Neural cell (in vitro differentiated cells): ENCODE data around the gene LMAN2L. TPM values are rescaled to one million over a fixed set of nuclear protein-coding genes. Genes with fewer than 3 reads are reported as not detected.

Experiments used
- H2AFZ ChIP-seq: fragments of 200-600, 300-800 bp; sonication (generic), shearing (Covaris generic); 2 replicates; pipeline ENCODE4 v1.6.0; 2014; ENCODE audit warnings: low read depth, mild to moderate bottlenecking, antibody characterized with exemption, low read length, moderate library complexity
- H3F3A ChIP-seq: fragments of 200-600 bp; shearing (Covaris generic); 2 replicates; pipeline ENCODE4 v1.6.1; 2016; ENCODE audit warnings: mild to moderate bottlenecking, moderate library complexity, mixed read lengths, antibody characterized with exemption, low read length; ENCODE audit not compliant: insufficient read depth, poor library complexity, severe bottlenecking
- H3K27ac ChIP-seq: fragments of 200-600, 300-800 bp; sonication (generic), shearing (Covaris generic); 2 replicates; pipeline ENCODE4 v1.5.1; 2014; ENCODE audit warnings: mild to moderate bottlenecking, low read length, moderate library complexity
- H3K27me3 ChIP-seq: fragments of 300-800, 200-600 bp; sonication (generic), shearing (Covaris generic); 2 replicates; pipeline ENCODE4 v1.6.0; 2014; ENCODE audit warnings: mild to moderate bottlenecking, low read depth, low read length, moderate library complexity; ENCODE audit not compliant: insufficient read depth
- H3K36me3 ChIP-seq: fragments of 300-800, 200-600 bp; sonication (generic), shearing (Covaris generic); 2 replicates; pipeline ENCODE4 v1.5.1; 2014; ENCODE audit warnings: mild to moderate bottlenecking, antibody characterized with exemption, low read length, moderate library complexity; ENCODE audit not compliant: insufficient read depth
- H3K4me2 ChIP-seq: fragments of 300-800, 200-600 bp; sonication (generic), shearing (Covaris generic); 2 replicates; pipeline ENCODE4 v1.6.0; 2014; ENCODE audit warnings: mild to moderate bottlenecking, low read length
- H3K4me3 ChIP-seq: fragments of 300-800, 200-600 bp; sonication (generic), shearing (Covaris generic); 2 replicates; pipeline ENCODE4 v1.5.1; 2014; ENCODE audit warnings: mild to moderate bottlenecking, low read length, moderate library complexity
- H3K79me2 ChIP-seq: fragments of 200-600 bp; shearing (Covaris generic); replicated peaks from 2 replicates; pipeline ENCODE4 v1.6.0; 2014; ENCODE audit warnings: mild to moderate bottlenecking, low read length, moderate library complexity; ENCODE audit not compliant: insufficient read depth
- H3K9ac ChIP-seq: fragments of 300-800, 200-600 bp; sonication (generic), shearing (Covaris generic); 2 replicates; pipeline ENCODE4 v1.6.1; 2016; ENCODE audit warnings: mild to moderate bottlenecking, low read length, mixed read lengths
- H3K9me2 ChIP-seq: fragments of 200-600 bp; shearing (Covaris generic); 2 replicates; pipeline ENCODE4 v1.6.1; 2016; ENCODE audit warnings: mild to moderate bottlenecking, low read length, mixed read lengths; ENCODE audit not compliant: insufficient read depth
- H3K9me3 ChIP-seq: fragments of 200-600, 300-800 bp; sonication (generic), shearing (Covaris generic); 2 replicates; pipeline ENCODE4 v1.6.1; 2016; ENCODE audit warnings: mild to moderate bottlenecking, mixed run types, low read length, moderate library complexity, mixed read lengths
- H4K20me1 ChIP-seq: fragments of 200-600 bp; shearing (Covaris generic); 2 replicates; pipeline ENCODE4 v1.6.1; 2016; ENCODE audit warnings: mild to moderate bottlenecking, mixed run types; ENCODE audit not compliant: insufficient read depth
- CTCF ChIP-seq: fragments of 450-650 bp; IDR thresholded peaks from 2 replicates; pipeline ENCODE4 v1.5.1; 2014; ENCODE audit warnings: antibody characterized with exemption, mild to moderate bottlenecking, moderate library complexity; ENCODE audit not compliant: poor library complexity, severe bottlenecking
- EP300 ChIP-seq: fragments of 450-650 bp; conservative IDR thresholded peaks from 2 replicates; pipeline ENCODE4 v1.6.1; 2014; ENCODE audit warnings: antibody characterized with exemption, mild to moderate bottlenecking, moderate library complexity; ENCODE audit not compliant: poor library complexity, severe bottlenecking
- EZH2 ChIP-seq: fragments of 200-600, 300-800 bp; shearing (Covaris generic), sonication (generic); IDR thresholded peaks from 2 replicates; pipeline ENCODE4 v1.6.1; 2014; ENCODE audit warnings: antibody characterized with exemption, low read length, borderline replicate concordance, mild to moderate bottlenecking; ENCODE audit not compliant: insufficient read depth, poor library complexity, severe bottlenecking
- MXI1 ChIP-seq: fragments of 450-650 bp; conservative IDR thresholded peaks from 2 replicates; pipeline ENCODE4 v1.6.1; 2014; ENCODE audit warnings: antibody characterized with exemption, mild to moderate bottlenecking; ENCODE audit not compliant: poor library complexity, severe bottlenecking
- POLR2AphosphoS5 ChIP-seq: IDR thresholded peaks from 2 replicates; pipeline ENCODE4 v1.6.1; 2012
- RAD21 ChIP-seq: fragments of 450-650 bp; conservative IDR thresholded peaks from 2 replicates; pipeline ENCODE4 v1.6.1; 2014; ENCODE audit warnings: antibody characterized with exemption, mild to moderate bottlenecking, moderate library complexity
- REST ChIP-seq: IDR thresholded peaks from 2 replicates; pipeline ENCODE4 v1.6.1; 2012; ENCODE audit warnings: borderline replicate concordance
- SMC3 ChIP-seq: fragments of 450-650 bp; conservative IDR thresholded peaks from 2 replicates; pipeline ENCODE4 v1.6.1; 2014; ENCODE audit warnings: antibody characterized with exemption, mild to moderate bottlenecking, moderate library complexity; ENCODE audit not compliant: poor library complexity
- TAF1 ChIP-seq: IDR thresholded peaks from 2 replicates; pipeline ENCODE4 v1.6.1; 2012; ENCODE audit warnings: low read depth
- polyA plus RNA-seq: library from polyadenylated mRNA; depleted of rRNA; stranded (reverse); fragments of >200 nt; gene quantifications from 2 replicates; pipeline ENCODE4 v1.2.3, GENCODE V29; 2014

Gene LMAN2L
- polyA plus RNA-seq, 1 donor from 2014 or later = 41.3 TPM

DNA sequence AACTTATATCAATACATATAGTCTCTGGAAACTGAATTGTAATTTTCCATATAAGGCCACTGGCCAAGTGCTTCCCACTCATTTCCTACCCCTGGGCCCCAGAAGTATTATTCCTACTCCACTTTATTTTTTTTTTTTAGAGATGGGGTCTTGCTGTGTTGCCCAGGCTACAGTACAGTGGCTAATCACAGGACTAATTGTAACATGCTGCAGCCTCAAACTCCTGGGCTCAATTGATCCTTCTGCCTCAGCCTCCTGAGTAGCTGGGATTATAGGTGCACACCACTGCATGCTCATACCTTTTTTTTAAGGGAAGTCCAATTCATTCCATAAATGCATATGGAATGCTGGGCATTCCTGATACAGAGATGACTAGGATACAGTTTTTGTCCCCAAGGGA lies 14.5 kb upstream of the LMAN2L start:
- no peak overlapping the region for H3K27ac ChIP-seq
- H3K9me3 ChIP-seq = no peaks in the 10 kb centered on the region
- H3K9me2 ChIP-seq = no peaks in the 10 kb centered on the region
- TF ChIP-seq RAD21 (no peak), TAF1 (no peak), SMC3 (no peak), EZH2 (no peak), POLR2AphosphoS5 (no peak), REST (no peak), EP300 (no peak), CTCF (no peak), MXI1 (no peak)
- no peak overlapping the region for H3K4me3 ChIP-seq
- H3K9ac ChIP-seq = no peak overlapping the region
- no peaks in the 10 kb centered on the region for H3K27me3 ChIP-seq
- no peaks in the 10 kb centered on the region for H4K20me1 ChIP-seq
- H3K79me2 ChIP-seq = no peaks in the 10 kb centered on the region
- H2AFZ ChIP-seq = no peak overlapping the region
- no peaks in the 10 kb centered on the region for H3K36me3 ChIP-seq
- no peaks in the 10 kb centered on the region for H3F3A ChIP-seq
- H3K4me2 ChIP-seq = no peak overlapping the region

GRCh38 chr2:96753661-96754282 lies 13.9 kb upstream of the LMAN2L start:
- no peaks in the 10 kb centered on the region for H3K27me3 ChIP-seq
- no peaks in the 10 kb centered on the region for H4K20me1 ChIP-seq
- H2AFZ ChIP-seq = no peak overlapping the region
- no peaks in the 10 kb centered on the region for H3K9me2 ChIP-seq
- no peaks in the 10 kb centered on the region for H3K79me2 ChIP-seq
- H3K9me3 ChIP-seq = no peaks in the 10 kb centered on the region
- H3F3A ChIP-seq = no peaks in the 10 kb centered on the region
- H3K4me2 ChIP-seq = no peak overlapping the region
- no peak for TF ChIP-seq REST
- TF ChIP-seq MXI1 = no peak
- no peak for TF ChIP-seq RAD21
- TF ChIP-seq POLR2AphosphoS5 = no peak
- TF ChIP-seq EP300 = no peak
- no peak for TF ChIP-seq EZH2
- no peak for TF ChIP-seq TAF1
- no peak for TF ChIP-seq CTCF
- TF ChIP-seq SMC3 = no peak
- H3K4me3 ChIP-seq = no peak overlapping the region
- no peak overlapping the region for H3K9ac ChIP-seq
- H3K36me3 ChIP-seq = no peaks in the 10 kb centered on the region
- no peak overlapping the region for H3K27ac ChIP-seq
